HG02885 (cell line): ENCODE measurements around the gene RNASE4.
"Not testable (repeated sequence)": the region's sequence is repeated elsewhere in the genome, so short reads cannot be mapped to it uniquely, and the experiment has no call there.

Source experiments
- ATAC-seq: cut with Tn5 transposase; IDR thresholded peaks from one replicate; pipeline ENCODE4 v1.9.1; 2021; ENCODE audit warnings: mild to moderate bottlenecking; ENCODE audit not compliant: unreplicated experiment, poor library complexity

Gene RNASE4

GRCh38 chr14:20733684-20734429 lies 49.5 kb downstream of the RNASE4 start:
- ATAC-seq: no peak

- ATAC-seq: no peak
Observed at GRCh38 chr14:20734430-20734806, 50.1 kb downstream of the RNASE4 start.

GRCh38 chr14:20738292-20738691 lies 53.9 kb downstream of the RNASE4 start:
- ATAC-seq: not testable (repeated sequence)

- no peak for ATAC-seq
Observed at GRCh38 chr14:20742132-20742531, 57.8 kb downstream of the RNASE4 start.

- ATAC-seq: no peak
Observed at GRCh38 chr14:20743556-20743955, 59.2 kb downstream of the RNASE4 start.

GRCh38 chr14:20745571-20746358 lies 61.4 kb downstream of the RNASE4 start, which contains the start of gene EDDM3A:
EDDM3A (plus strand) TSS chr14:20745887; CDS start chr14:20747581, 1,694 bp downstream.
- no peak for ATAC-seq

- ATAC-seq: no peak
Observed at GRCh38 chr14:20746566-20746965, 62.2 kb downstream of the RNASE4 start.

- ATAC-seq: no peak
Observed at GRCh38 chr14:20748439-20748838, 64.1 kb downstream of the RNASE4 start.

GRCh38 chr14:20750194-20750593 lies 65.8 kb downstream of the RNASE4 start:
- no peak for ATAC-seq
